Measurements from ENCODE around the gene NHS. TPM values are rescaled to one million over a fixed set of nuclear protein-coding genes. Genes with fewer than 3 reads are reported as not detected.

Gene NHS
- total RNA-seq, 4 donors from 2014 or later: 13.2 to 39.0 (median 31.5) TPM

- no peaks in the 10 kb centered on the region for H3K9me3 ChIP-seq
- 54 to 89% methylated on average over 1 of the region's 1 CpG for WGBS, 2 donors
- H3K27me3 ChIP-seq: no peaks in the 10 kb centered on the region
- no peaks in the 10 kb centered on the region for H3K4me1 ChIP-seq
- TF ChIP-seq POLR2A (IDR thresholded peaks at IDR 0.05) (no peak), EP300 (IDR thresholded peaks at IDR 0.05) (no peak)
- TF ChIP-seq, protein P1, sequence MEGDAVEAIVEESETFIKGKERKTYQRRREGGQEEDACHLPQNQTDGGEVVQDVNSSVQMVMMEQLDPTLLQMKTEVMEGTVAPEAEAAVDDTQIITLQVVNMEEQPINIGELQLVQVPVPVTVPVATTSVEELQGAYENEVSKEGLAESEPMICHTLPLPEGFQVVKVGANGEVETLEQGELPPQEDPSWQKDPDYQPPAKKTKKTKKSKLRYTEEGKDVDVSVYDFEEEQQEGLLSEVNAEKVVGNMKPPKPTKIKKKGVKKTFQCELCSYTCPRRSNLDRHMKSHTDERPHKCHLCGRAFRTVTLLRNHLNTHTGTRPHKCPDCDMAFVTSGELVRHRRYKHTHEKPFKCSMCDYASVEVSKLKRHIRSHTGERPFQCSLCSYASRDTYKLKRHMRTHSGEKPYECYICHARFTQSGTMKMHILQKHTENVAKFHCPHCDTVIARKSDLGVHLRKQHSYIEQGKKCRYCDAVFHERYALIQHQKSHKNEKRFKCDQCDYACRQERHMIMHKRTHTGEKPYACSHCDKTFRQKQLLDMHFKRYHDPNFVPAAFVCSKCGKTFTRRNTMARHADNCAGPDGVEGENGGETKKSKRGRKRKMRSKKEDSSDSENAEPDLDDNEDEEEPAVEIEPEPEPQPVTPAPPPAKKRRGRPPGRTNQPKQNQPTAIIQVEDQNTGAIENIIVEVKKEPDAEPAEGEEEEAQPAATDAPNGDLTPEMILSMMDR (IDR thresholded peaks at IDR 0.05): no peak
- no peak overlapping the region for H3K27ac ChIP-seq
- H3K4me3 ChIP-seq: no peak overlapping the region
- H3K36me3 ChIP-seq: no peaks in the 10 kb centered on the region
- DNase-seq (ENCODE audit: low spot score in 2 of 2): no peak
These were observed 252.0 kb downstream of the NHS start for GRCh38 chrX:17627026-17627425.

- no peak for DNase-seq (ENCODE audit: low spot score in 2 of 2)
- peaks cover 0 to 7% (median 0%) of the 10 kb centered on the region in 4 donors for H3K4me1 ChIP-seq
- H3K36me3 ChIP-seq: no peaks in the 10 kb centered on the region
- TF ChIP-seq POLR2A (IDR thresholded peaks at IDR 0.05): no peak
- TF ChIP-seq, protein P1 (IDR thresholded peaks at IDR 0.05): no peak
- TF ChIP-seq EP300 (IDR thresholded peaks at IDR 0.05): no peak
- H3K9me3 ChIP-seq: no peaks in the 10 kb centered on the region
- H3K4me3 ChIP-seq: no peak overlapping the region
- no peak overlapping the region for H3K27ac ChIP-seq
- no peaks in the 10 kb centered on the region for H3K27me3 ChIP-seq
These were observed 254.0 kb downstream of the NHS start for GRCh38 chrX:17628976-17629375.

GRCh38 chrX:17629519-17629918, 254.5 kb downstream of the NHS start:
- no peaks in the 10 kb centered on the region for H3K27me3 ChIP-seq
- 78 to 82% methylated on average over 1 of the region's 1 CpG for WGBS, 2 donors
- peaks cover 0 to 7% (median under 1%) of the 10 kb centered on the region in 4 donors for H3K4me1 ChIP-seq
- DNase-seq (ENCODE audit: low spot score in 2 of 2): no peak
- H3K27ac ChIP-seq: no peak overlapping the region
- H3K36me3 ChIP-seq: no peaks in the 10 kb centered on the region
- no peak for TF ChIP-seq EP300 (IDR thresholded peaks at IDR 0.05)
- no peak for TF ChIP-seq POLR2A (IDR thresholded peaks at IDR 0.05)
- no peak overlapping the region for H3K4me3 ChIP-seq
- no peaks in the 10 kb centered on the region for H3K9me3 ChIP-seq

DNA sequence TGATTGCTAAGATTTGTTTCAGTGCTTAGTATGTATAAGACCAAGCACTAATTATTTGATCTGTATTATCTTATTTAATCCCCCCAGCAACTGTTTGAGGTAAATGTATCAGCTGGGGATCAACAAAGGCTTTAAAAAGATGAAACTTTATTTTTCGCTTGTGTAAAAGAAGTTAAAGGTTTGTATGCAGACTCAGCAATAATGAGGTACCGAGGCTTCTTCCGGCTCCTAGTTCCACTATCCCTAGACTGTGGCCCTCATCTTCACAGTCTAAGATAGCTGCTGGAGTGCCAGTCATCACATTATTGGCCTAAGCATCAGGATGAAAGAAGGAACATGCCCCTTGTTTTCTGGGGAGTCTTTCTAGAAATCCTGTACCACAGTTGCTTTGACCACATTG, 256.6 kb downstream of the NHS start:
- DNase-seq (ENCODE audit: low spot score in 2 of 2): no peak
- Histone ChIP-seq H3K9me3 (no peaks in the 10 kb centered on the region), H3K4me1 (peaks cover 0 to 7% (median 2%) of the 10 kb centered on the region in 4 donors), H3K27me3 (no peaks in the 10 kb centered on the region), H3K4me3 (no peak overlapping the region), H3K36me3 (no peaks in the 10 kb centered on the region), H3K27ac (no peak overlapping the region)
- WGBS, 2 donors: 90 to 100% methylated on average over 3 of the region's 3 CpGs
- TF ChIP-seq, protein P1 (IDR thresholded peaks at IDR 0.05): no peak
- TF ChIP-seq EP300 (IDR thresholded peaks at IDR 0.05) (no peak), POLR2A (IDR thresholded peaks at IDR 0.05) (no peak)

DNA sequence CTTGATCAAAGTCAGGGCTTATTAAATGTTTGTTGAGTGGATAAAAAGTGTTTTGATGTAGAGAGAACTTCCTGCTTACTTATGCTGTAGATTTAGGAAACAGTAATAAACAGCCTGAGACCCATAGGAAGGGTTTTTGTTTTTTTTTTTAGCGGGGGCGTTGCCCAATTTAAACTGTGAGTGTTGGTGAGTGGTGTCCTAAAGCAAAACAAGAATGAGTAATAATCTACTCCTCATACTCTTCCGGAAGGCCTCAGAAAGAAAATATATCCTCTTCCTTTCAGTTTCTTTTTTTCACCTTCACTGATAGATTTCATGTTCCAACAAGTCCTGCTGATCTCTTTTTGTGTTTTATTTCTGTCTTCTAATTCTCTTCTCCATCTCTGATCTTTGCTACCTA, 257.9 kb downstream of the NHS start:
- WGBS, 2 donors: 28 to 57% methylated on average over 3 of the region's 3 CpGs
- peaks cover 0 to 7% (median 2%) of the 10 kb centered on the region in 4 donors for H3K4me1 ChIP-seq
- no peak overlapping the region for H3K4me3 ChIP-seq
- TF ChIP-seq EP300 (IDR thresholded peaks at IDR 0.05) (no peak), POLR2A (IDR thresholded peaks at IDR 0.05) (no peak)
- TF ChIP-seq, protein P1 (IDR thresholded peaks at IDR 0.05): no peak
- H3K36me3 ChIP-seq: no peaks in the 10 kb centered on the region
- H3K27me3 ChIP-seq: no peaks in the 10 kb centered on the region
- DNase-seq (ENCODE audit: low spot score in 2 of 2): no peak
- peak overlapping the region in 2 of 4 donors; percentile 33 to 54 for H3K27ac ChIP-seq
- H3K9me3 ChIP-seq: no peaks in the 10 kb centered on the region

- Histone ChIP-seq H3K27me3 (no peaks in the 10 kb centered on the region), H3K4me1 (peaks cover 0 to 7% (median 2%) of the 10 kb centered on the region in 4 donors), H3K4me3 (no peak overlapping the region), H3K36me3 (no peaks in the 10 kb centered on the region), H3K27ac (peak overlapping the region in 2 of 4 donors; percentile 30 to 54), H3K9me3 (no peaks in the 10 kb centered on the region)
- no peak for TF ChIP-seq EP300 (IDR thresholded peaks at IDR 0.05)
- TF ChIP-seq, protein P1 (IDR thresholded peaks at IDR 0.05): no peak
- TF ChIP-seq POLR2A (IDR thresholded peaks at IDR 0.05): no peak
- 21 to 49% methylated on average over 2 of the region's 2 CpGs for WGBS, 2 donors
- no peak for DNase-seq (ENCODE audit: low spot score in 2 of 2)
These were observed 258.5 kb downstream of the NHS start for GRCh38 chrX:17633546-17633945.
